A549 (cell line): Measurements from ENCODE around the gene BAIAP3. TPM values are rescaled to one million over a fixed set of nuclear protein-coding genes. Genes with fewer than 3 reads are reported as not detected.
"Not testable (repeated sequence)": the region's sequence is repeated elsewhere in the genome, so short reads cannot be mapped to it uniquely, and the experiment has no call there.

Experiments
- ATAC-seq, 2 experiments: fragments of 200-7000 bp in 1 of 2; fragments of >200 bp in 1 of 2; cut with Nextera tagmentation in 1 of 2; cut with Tn5 transposase in 1 of 2; 3 replicates each; pipeline versions ENCODE4 v1.8.0 to v1.9.1; 2018 to 2020; ENCODE audit warnings: mild to moderate bottlenecking in 1 of 2, moderate library complexity in 1 of 2
- CTCF ChIA-PET: fragments of 300-600 bp; sonication (Branson Sonifier 250); formaldehyde crosslinking; extraction: SDS; loops from one replicate; lab custom pipeline; 2021; ENCODE audit warnings: antibody characterized with exemption, inconsistent platforms; lab: Yijun Ruan, JAX
- POLR2A ChIA-PET: fragments of 350-600 bp; formaldehyde crosslinking; extraction: SDS; loops from one replicate; lab custom pipeline; 2021; ENCODE audit warnings: antibody characterized with exemption, inconsistent platforms; lab: Yijun Ruan, JAX
- DNase-seq, 2 experiments: peaks; one replicate each; pipeline versions ENCODE4 v3.0.0 to v3.0.0-alpha.2; 2011 to 2016; ENCODE audit warnings: low read depth in 1 of 2, low spot score in 1 of 2
- FAIRE-seq: peaks from 2 replicates; lab custom pipeline; 2011; peaks lifted over from hg19 to GRCh38; lab: Jason Lieb, UNC
- H3K27ac ChIP-seq, 2 experiments: fragments of >200 bp; sonication (Bioruptor Twin); formaldehyde crosslinking; 3 replicates each; pipeline ENCODE4 v1.5.1; 2016 to 2017
- H3K4me1 ChIP-seq: fragments of >200 bp; sonication (Bioruptor Twin); formaldehyde crosslinking; 3 replicates; pipeline ENCODE4 v1.6.1; 2016
- H3K4me2 ChIP-seq: fragments of >200 bp; sonication (Bioruptor Twin); formaldehyde crosslinking; 3 replicates; pipeline ENCODE4 v1.6.1; 2016
- H3K4me3 ChIP-seq: fragments of >200 bp; sonication (Bioruptor Twin); formaldehyde crosslinking; 3 replicates; pipeline ENCODE4 v1.5.1; 2016
- H3K9me3 ChIP-seq: fragments of >200 bp; sonication (Bioruptor Twin); formaldehyde crosslinking; 3 replicates; pipeline ENCODE4 v1.6.1; 2016
- BCL3 ChIP-seq: fragments of >200 bp; sonication (Bioruptor Twin); formaldehyde crosslinking; IDR thresholded peaks from 3 replicates; pipeline ENCODE4 v1.6.1; 2016
- CBX8 ChIP-seq: fragments of 200-600 bp; sonication (generic); IDR thresholded peaks from 2 replicates; pipeline ENCODE4 v1.6.1; 2016
- CHD2 ChIP-seq: fragments of 150-350 bp; IDR thresholded peaks from 2 replicates; pipeline ENCODE4 v1.6.1; 2014; ENCODE audit warnings: low read length; ENCODE audit not compliant: partially characterized antibody
- EHF ChIP-seq: fragments of 250-450 bp; sonication (Bioruptor Pico); IDR thresholded peaks from 2 replicates; pipeline ENCODE4 v1.5.0; 2020; ENCODE audit warnings: mild to moderate bottlenecking
- ESRRA ChIP-seq: fragments of 150-350 bp; IDR thresholded peaks from 2 replicates; pipeline ENCODE4 v1.6.1; 2014; ENCODE audit warnings: mild to moderate bottlenecking, low read length, borderline replicate concordance
- FOSL2 ChIP-seq, 2 experiments: fragments of 450-650 bp in 1 of 2; fragments of >200 bp in 1 of 2; sonication (Bioruptor Twin) in 1 of 2; formaldehyde crosslinking; IDR thresholded peaks; 2 replicates each; pipeline versions ENCODE4 v1.5.0 to v1.6.1; 2016 to 2020; ENCODE audit warnings: mild to moderate bottlenecking in 1 of 2, moderate library complexity in 1 of 2
- HOXB13 ChIP-seq: fragments of 250-450 bp; sonication (Bioruptor Pico); IDR thresholded peaks from 2 replicates; pipeline ENCODE4 v1.5.0; 2020; ENCODE audit warnings: low read depth, mild to moderate bottlenecking, moderate library complexity
- HOXB5 ChIP-seq: fragments of 250-450 bp; sonication (Bioruptor Pico); IDR thresholded peaks from 2 replicates; pipeline ENCODE4 v1.5.0; 2020; ENCODE audit warnings: mild to moderate bottlenecking, moderate library complexity
- KDM5A ChIP-seq: fragments of 200-600 bp; sonication (generic); IDR thresholded peaks from 2 replicates; pipeline ENCODE4 v1.6.1; 2016; ENCODE audit warnings: antibody characterized with exemption, mild to moderate bottlenecking
- MAX ChIP-seq: IDR thresholded peaks from 2 replicates; pipeline ENCODE4 v1.6.1; 2012
- PHF8 ChIP-seq: fragments of 200-600 bp; sonication (generic); IDR thresholded peaks from 2 replicates; pipeline ENCODE4 v1.6.1; 2016; ENCODE audit warnings: low read depth, mild to moderate bottlenecking, antibody characterized with exemption, moderate library complexity, borderline replicate concordance
- RAD21 ChIP-seq, 2 experiments: fragments of >200 bp in 1 of 2; sonication (Bioruptor Twin) in 1 of 2; formaldehyde crosslinking in 1 of 2; IDR thresholded peaks in 1 of 2; conservative IDR thresholded peaks in 1 of 2; 2 replicates in 1 of 2; 3 replicates in 1 of 2; pipeline ENCODE4 v1.6.1; 2012 to 2018; ENCODE audit warnings: inconsistent platforms in 1 of 2
- RCOR1 ChIP-seq: fragments of 150-350 bp; IDR thresholded peaks from 2 replicates; pipeline ENCODE4 v1.6.1; 2014; ENCODE audit warnings: antibody characterized with exemption, low read length, low read depth
- RFX5 ChIP-seq: fragments of 450-650 bp; IDR thresholded peaks from 2 replicates; pipeline ENCODE4 v1.7.1; 2014; ENCODE audit warnings: antibody characterized with exemption, mild to moderate bottlenecking, moderate library complexity
- RNF2 ChIP-seq: fragments of 200-600 bp; sonication (generic); IDR thresholded peaks from 2 replicates; pipeline ENCODE4 v1.6.1; 2016; ENCODE audit warnings: low read depth, mild to moderate bottlenecking, antibody characterized with exemption, moderate library complexity, borderline replicate concordance
- TFCP2L1 ChIP-seq: fragments of 250-450 bp; sonication (Bioruptor Pico); IDR thresholded peaks from 2 replicates; pipeline ENCODE4 v1.5.0; 2021; ENCODE audit warnings: mild to moderate bottlenecking
- TP53 ChIP-seq: fragments of 250-450 bp; sonication (Bioruptor Pico); IDR thresholded peaks from 2 replicates; pipeline ENCODE4 v1.5.0; 2021; ENCODE audit warnings: mild to moderate bottlenecking, moderate library complexity
- ZFP36 ChIP-seq: fragments of 450-650 bp; IDR thresholded peaks from 2 replicates; pipeline ENCODE4 v1.6.1; 2014; ENCODE audit warnings: borderline replicate concordance; ENCODE audit not compliant: partially characterized antibody
- ZNF302 ChIP-seq: fragments of 250-450 bp; sonication (Bioruptor Pico); IDR thresholded peaks from 2 replicates; pipeline ENCODE4 v1.9.0; 2021; ENCODE audit warnings: inconsistent platforms, mild to moderate bottlenecking, moderate library complexity
- WGBS: methylation state at CpG from one replicate; pipeline ENCODE4 v1.1.6; 2017; ENCODE audit errors: missing lambda C conversion rate; 5-methylcytosine and 5-hydroxymethylcytosine counted together
- polyA plus RNA-seq, 4 experiments: library from polyadenylated mRNA; depleted of rRNA in 3 of 4; stranded (reverse); fragments of >200 nt; fragmentation: RNase III in 1 of 4; extraction: RNeasy Plus Mini Kit Qiagen cat#74134 plus additional on column Dnase treatment in 1 of 4; gene quantifications; 2 replicates in 3 of 4; 3 replicates in 1 of 4; pipeline ENCODE4 v1.2.3, GENCODE V29; 2011 to 2017

Gene BAIAP3
- polyA plus RNA-seq, 2 of the 4 experiments (the other 2 are of a cell fraction): 0.31 to 0.32 TPM

- no peak for DNase-seq
- 90% methylated on average over 12 of the region's 17 CpGs for WGBS
- H3K4me3 ChIP-seq: no peak overlapping the region
- H3K27ac ChIP-seq: no peak overlapping the region
- CTCF ChIA-PET: interaction anchor here (0.8 to 6.1 kb wide), 4 partner anchors 10 to 26 kb away, joined by 3 to 44 read pairs (median 7); no protein-coding TSS in a partner anchor
- ATAC-seq: no peak
- H3K4me1 ChIP-seq: peaks cover 9% of the 10 kb centered on the region
- FAIRE-seq: no peak
- POLR2A ChIA-PET: interaction anchor here (0.9 kb wide), 1 partner anchor 18 kb away, joined by 3 read pairs; the partner anchor contains the start of gene UBE2I
- TF ChIP-seq RAD21 (conservative IDR thresholded peaks at IDR 0.05 in 1 of 2, IDR thresholded peaks at IDR 0.05 in 1 of 2): no peak
- no peak for TF ChIP-seq RCOR1
- TF ChIP-seq TP53: no peak
- TF ChIP-seq RNF2: no peak
- no peak for TF ChIP-seq BCL3
- no peak for TF ChIP-seq FOSL2 (IDR thresholded peaks at IDR 0.05)
- no peak for TF ChIP-seq FOSL2 (CRISPR knock-in tag; IDR thresholded peaks at IDR 0.05)
- TF ChIP-seq CBX8: no peak
- no peak for TF ChIP-seq HOXB13 (CRISPR knock-in tag)
- no peak for TF ChIP-seq TFCP2L1 (CRISPR knock-in tag)
- TF ChIP-seq EHF (CRISPR knock-in tag): no peak
- TF ChIP-seq CHD2: no peak
- TF ChIP-seq PHF8: no peak
- TF ChIP-seq ZFP36: no peak
- no peak overlapping the region for H3K4me2 ChIP-seq
- no peaks in the 10 kb centered on the region for H3K9me3 ChIP-seq
These were observed 6.4 kb upstream of the BAIAP3 start for GRCh38 chr16:1326946-1327618.

DNA sequence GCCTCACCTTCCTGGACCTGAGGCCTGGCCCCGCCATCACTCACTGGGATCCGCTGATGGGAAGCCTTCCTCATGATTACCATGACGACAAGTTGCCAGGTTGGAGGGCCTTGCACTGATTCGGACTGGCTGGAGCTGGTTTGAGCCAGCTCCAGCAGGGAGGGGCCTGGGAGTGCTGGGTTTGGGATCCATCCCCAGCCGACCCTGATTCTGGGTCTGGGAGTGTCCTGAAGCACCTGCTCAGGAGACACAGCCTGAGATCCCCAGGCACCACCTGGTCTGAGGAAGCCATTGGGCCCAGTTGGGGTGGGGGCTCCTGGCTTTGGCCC lies 5.9 kb upstream of the BAIAP3 start:
- WGBS: 89% methylated on average over 5 of the region's 5 CpGs
- Histone ChIP-seq H3K27ac (no peak overlapping the region), H3K9me3 (no peaks in the 10 kb centered on the region), H3K4me3 (no peak overlapping the region), H3K4me2 (no peak overlapping the region)
- ChIA-PET CTCF (interaction anchor here (2.6 to 6.1 kb wide), 2 partner anchors 9 to 27 kb away, joined by 11 to 44 read pairs; no protein-coding TSS in a partner anchor), POLR2A (no interaction called here)
- no peak for ATAC-seq
- TF ChIP-seq KDM5A (no peak), EHF (CRISPR knock-in tag) (no peak), MAX (no peak), HOXB5 (CRISPR knock-in tag) (no peak), RFX5 (no peak), ESRRA (no peak), ZNF302 (no peak)
- TF ChIP-seq, all 56 proteins: peak for 0
- FAIRE-seq: no peak
- no peak for DNase-seq
- peaks cover 14% of the 10 kb centered on the region for H3K4me1 ChIP-seq

- H3K27ac ChIP-seq, ATAC-seq, H3K4me3 ChIP-seq, FAIRE-seq, H3K9me3 ChIP-seq, H3K4me2 ChIP-seq, DNase-seq, POLR2A ChIA-PET, CTCF ChIA-PET: not testable (repeated sequence)
- peaks cover 19% of the 10 kb centered on the region for H3K4me1 ChIP-seq
- 90% methylated on average over 17 of the region's 20 CpGs for WGBS
These were observed 5.3 kb upstream of the BAIAP3 start for GRCh38 chr16:1328136-1328535.

DNA sequence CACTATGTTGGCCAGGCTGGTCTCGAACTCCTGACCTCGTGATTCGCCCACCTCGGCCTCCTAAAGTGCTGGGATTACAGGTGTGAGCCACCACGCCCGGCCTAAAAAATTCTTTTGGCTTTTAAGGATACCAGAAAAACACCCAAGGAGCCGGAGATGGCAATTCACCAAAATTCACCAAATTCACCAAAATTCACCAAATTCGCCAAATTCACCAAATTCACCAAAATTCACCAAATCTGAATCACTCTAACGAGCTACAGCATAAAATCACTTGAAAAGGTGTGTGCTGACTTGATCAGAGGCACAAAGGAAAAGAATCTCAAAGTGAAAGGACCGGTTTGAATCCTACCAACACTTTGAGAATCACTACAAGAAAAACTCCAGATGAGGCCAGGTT lies 4.5 kb upstream of the BAIAP3 start:
- H3K4me3 ChIP-seq, DNase-seq, ATAC-seq, H3K27ac ChIP-seq, H3K9me3 ChIP-seq, FAIRE-seq, H3K4me2 ChIP-seq: not testable (repeated sequence)
- ChIA-PET POLR2A (interaction anchor here (0.6 kb wide), 1 partner anchor 14 kb away, joined by 6 read pairs; no protein-coding TSS in a partner anchor), CTCF (interaction anchor here (1.5 to 3.8 kb wide), 2 partner anchors 9 to 29 kb away, joined by 4 to 16 read pairs; no protein-coding TSS in a partner anchor)
- WGBS: 84% methylated on average over 10 of the region's 10 CpGs
- H3K4me1 ChIP-seq: peaks cover 25% of the 10 kb centered on the region
